ENCODE data around the gene AGAP2. TPM values are rescaled to one million over a fixed set of nuclear protein-coding genes. Genes with fewer than 3 reads are reported as not detected.
"Not testable (repeated sequence)": the region's sequence is repeated elsewhere in the genome, so short reads cannot be mapped to it uniquely, and the experiment has no call there.

AGAP2 gene
- total RNA-seq, 1 donor from 2014 or later: 0.64 TPM

GRCh38 chr12:57722716-57723629 lies 15.6 kb downstream of the AGAP2 start:
- no peak for ATAC-seq

DNA sequence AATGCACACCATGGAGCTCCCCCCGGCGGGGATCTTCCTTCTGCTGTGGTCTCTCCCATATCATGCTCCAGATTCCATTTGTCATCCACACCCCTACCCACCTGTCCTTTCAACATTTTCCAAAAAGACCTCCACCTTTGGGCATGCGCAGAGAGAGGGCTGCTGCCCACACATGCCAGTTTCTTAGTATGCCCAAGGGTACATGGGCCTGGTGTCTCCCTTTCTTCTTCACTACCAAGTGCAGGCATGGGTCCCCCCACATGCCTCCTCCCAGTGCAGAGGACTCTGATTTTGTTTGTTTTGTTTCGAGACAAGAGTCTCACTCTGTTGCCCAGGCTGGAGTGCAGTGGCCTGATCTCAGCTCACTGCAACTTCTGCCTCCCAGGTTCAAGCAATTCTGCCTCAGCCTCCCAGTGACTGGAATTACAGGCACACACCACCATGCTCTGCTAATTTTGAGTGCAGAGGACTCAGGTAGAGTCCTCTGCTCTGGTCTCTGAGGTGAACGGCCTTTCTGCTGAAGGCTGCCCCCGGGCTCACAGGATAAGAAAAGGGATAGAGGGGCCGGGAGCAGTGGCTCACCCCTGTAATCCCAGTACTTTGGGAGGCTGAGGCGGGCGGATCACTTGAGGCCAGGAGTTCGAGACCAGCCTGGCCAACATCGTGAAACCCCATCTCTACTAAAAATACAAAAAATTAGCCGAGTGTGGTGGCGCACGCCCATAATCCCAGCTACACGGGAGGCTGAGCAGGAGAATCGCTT lies 16.5 kb downstream of the AGAP2 start:
- not testable (repeated sequence) for ATAC-seq

DNA sequence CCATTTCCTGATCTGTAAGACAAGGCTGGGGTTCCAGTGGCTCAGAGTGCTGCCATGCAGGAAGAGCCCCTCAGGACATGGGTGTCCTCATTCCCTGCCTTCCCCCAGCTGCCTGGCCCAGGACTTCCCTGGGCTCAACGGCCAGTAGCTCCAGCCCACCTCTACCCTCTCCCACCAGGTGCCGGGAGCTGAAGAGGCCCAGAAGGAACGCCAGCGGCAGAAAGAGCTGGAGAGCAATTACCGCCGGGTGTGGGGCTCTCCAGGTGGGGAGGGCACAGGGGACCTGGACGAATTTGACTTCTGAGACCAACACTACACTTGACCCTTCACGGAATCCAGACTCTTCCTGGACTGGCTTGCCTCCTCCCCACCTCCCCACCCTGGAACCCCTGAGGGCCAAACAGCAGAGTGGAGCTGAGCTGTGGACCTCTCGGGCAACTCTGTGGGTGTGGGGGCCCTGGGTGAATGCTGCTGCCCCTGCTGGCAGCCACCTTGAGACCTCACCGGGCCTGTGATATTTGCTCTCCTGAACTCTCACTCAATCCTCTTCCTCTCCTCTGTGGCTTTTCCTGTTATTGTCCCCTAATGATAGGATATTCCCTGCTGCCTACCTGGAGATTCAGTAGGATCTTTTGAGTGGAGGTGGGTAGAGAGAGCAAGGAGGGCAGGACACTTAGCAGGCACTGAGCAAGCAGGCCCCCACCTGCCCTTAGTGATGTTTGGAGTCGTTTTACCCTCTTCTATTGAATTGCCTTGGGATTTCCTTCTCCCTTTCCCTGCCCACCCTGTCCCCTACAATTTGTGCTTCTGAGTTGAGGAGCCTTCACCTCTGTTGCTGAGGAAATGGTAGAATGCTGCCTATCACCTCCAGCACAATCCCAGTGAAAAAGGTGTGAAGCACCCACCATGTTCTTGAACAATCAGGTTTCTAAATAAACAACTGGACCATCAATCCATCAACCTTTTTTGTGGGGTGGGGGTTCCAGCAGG lies 17.6 kb downstream of the AGAP2 start:
- ATAC-seq: no peak

DNA sequence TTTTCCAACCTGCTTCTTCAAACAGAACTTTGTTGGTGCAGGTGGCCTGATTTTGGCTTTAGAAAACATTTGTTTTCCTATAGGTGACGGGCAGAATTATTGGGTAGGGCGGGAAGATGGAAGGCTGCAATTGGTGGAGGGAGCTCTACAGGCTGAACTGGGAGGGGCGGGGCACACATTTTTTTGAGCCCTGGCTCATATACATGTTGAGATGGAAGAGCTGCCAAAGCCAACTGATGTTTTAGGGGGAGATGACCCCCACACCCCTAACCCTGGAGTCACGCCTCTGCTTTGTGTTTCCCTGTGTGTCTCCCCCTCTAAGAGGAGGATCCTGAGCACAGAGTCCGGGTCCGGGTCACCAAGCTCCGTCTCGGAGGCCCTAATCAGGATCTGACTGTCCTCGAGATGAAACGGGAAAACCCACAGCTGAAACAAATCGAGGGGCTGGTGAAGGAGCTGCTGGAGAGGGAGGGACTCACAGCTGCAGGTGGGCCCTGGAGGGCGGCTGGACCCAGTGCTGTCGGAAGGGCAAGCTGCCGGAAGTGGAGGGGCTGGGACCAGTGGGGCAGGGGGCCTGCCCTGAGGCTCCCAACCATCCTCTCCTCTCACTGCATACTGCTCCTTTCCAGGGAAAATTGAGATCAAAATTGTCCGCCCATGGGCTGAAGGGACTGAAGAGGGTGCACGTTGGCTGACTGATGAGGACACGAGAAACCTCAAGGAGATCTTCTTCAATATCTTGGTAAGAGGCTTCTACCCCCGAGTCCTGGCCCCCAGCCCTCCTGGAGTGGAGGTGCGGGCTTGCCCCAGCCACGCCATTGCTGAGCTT lies 18.6 kb downstream of the AGAP2 start:
- no peak for ATAC-seq

DNA sequence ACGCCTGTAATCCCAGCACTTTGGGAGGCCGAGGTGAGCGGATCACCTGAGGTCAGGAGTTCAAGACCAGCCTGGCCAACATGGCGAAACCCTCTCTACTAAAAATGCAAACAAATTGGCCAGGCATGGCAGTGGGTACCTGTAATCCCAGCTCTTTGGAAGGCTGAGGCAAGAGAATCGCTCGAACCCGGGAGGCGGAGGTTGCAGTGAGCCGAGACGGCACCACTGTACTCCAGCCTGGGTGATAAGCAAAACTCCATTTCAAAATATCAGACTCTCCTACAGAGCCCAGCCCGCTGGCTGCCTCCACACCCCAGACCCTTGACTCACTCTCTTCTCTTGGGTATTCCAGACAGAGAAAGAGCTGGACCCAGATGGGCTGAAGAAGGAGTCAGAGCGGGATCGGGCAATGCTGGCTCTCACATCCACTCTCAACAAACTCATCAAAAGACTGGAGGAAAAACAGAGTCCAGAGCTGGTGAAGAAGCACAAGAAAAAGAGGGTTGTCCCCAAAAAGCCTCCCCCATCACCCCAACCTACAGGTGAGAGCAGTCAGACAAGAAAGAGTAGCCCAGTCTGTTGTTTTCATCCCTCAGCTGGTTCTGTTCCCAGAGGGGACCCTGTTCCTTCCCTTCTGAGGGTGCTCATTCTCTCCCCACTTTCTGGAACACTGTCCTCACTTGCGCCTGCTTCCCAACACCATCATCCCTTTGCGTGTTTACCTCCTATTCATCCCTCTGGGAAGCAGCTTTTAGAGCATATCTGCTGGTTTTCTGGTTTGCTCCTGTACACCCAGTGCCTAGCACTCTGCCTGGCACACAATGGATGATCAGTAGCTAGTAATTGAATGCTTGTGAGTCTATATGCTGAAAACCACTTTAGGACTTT lies 19.7 kb downstream of the AGAP2 start:
- ATAC-seq: no peak

DNA sequence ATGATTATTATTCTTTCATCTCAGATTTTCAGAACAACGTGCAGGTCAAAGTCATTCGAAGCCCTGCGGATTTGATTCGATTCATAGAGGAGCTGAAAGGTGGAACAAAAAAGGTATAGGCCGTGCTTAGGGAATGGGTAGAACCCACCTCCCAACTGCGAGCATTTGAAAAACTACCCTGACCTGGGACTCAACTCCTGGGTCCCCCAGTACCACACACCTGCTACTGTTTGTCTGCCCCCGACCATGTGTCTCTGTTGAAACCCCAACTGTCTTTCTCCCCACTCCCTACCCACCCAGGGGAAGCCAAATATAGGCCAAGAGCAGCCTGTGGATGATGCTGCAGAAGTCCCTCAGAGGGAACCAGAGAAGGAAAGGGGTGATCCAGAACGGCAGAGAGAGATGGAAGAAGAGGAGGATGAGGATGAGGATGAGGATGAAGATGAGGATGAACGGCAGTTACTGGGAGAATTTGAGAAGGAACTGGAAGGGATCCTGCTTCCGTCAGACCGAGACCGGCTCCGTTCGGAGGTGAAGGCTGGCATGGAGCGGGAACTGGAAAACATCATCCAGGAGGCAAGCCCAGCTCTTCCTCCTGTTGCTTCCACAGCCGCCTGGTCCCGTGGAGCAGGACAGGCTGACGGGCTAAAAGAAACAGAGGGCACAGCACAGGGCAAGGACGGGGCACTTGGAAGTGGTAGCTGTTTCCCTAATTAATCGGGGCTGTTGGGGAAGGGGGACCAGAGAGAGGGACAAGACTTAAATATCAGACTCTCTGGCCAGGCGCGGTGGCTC lies 20.5 kb downstream of the AGAP2 start:
- ATAC-seq: no peak

DNA sequence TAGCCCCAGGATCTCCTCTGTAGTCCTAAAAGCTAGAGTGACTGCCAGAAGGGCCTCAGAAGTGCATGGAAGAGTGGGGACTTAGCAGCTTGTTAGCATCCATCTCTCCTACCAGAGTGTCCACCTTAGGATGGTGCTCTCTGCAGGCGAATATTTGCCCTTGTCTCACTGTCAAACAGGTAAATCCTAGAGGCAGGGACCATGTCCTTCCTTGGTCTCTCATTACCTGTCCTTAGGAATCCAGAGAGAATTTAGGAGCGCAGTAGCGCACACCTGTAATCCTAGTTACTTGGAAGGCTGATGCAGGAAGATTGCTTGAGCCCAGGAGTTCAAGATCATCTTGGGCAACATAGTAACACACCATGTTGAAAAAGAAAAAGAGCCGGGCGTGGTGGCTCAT lies 21.4 kb downstream of the AGAP2 start:
- ATAC-seq: no peak

GRCh38 chr12:57716305-57716704 lies 22.2 kb downstream of the AGAP2 start:
- no peak for ATAC-seq

DNA sequence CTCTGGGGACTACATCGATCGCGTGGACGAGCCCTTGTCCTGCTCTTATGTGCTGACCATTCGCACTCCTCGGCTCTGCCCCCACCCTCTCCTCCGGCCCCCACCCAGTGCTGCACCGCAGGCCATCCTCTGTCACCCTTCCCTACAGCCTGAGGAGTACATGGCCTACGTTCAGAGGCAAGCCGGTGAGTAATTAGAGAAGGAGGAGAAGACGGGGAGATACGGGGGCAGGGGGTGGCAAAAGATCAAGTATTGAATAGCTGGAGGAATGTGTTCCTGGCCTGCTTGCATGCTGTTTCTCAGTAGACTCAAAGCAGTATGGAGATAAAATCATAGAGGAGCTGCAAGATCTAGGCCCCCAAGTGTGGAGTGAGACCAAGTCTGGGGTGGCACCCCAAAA lies 22.8 kb downstream of the AGAP2 start:
- ATAC-seq: no peak

- not testable (repeated sequence) for ATAC-seq
These were observed 23.4 kb downstream of the AGAP2 start for GRCh38 chr12:57715036-57715748.

DNA sequence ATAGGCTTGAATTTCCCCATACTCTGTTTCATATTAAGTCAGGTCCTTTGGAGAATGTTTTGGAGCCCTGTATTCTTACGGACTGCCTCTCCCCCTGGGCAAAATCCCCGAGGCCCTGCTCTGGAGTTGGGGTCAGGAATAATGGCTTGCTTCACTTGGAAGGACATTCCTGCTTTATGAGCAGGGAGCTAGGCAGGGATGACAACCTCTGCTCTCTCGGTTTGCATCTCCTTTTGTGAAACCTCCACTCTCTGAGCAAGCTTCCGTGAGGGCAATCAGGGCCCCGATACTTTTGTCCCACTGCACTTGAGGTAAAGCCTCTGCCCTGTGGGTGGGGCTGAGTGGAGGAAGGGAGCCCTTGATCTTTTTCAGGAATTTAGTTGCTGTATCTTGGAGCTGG lies 25.3 kb downstream of the AGAP2 start:
- no peak for ATAC-seq

DNA sequence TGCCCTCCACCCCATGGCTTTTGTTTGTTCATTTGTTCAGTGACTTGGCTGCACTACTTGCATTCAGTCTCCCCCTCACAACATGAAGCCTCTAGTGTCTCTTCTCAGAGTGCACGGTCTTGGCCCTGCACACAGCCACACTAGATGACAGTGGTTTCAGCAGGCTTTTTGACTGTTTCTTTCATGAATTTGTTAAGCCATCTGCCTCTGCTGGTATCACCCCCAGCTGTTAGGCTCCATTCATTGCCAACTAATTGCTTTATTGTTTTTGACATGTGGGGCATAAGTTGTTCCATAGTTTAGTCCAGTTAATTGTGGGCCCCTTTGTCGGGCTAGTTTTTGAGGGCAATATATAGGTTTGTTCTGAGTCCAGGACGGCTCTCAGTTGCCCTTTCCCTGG lies 25.8 kb downstream of the AGAP2 start:
- no peak for ATAC-seq

- ATAC-seq: no peak
These were observed 30.2 kb downstream of the AGAP2 start for GRCh38 chr12:57708296-57708695.

GRCh38 chr12:57707250-57707649 lies 31.3 kb downstream of the AGAP2 start:
- no peak for ATAC-seq

DNA sequence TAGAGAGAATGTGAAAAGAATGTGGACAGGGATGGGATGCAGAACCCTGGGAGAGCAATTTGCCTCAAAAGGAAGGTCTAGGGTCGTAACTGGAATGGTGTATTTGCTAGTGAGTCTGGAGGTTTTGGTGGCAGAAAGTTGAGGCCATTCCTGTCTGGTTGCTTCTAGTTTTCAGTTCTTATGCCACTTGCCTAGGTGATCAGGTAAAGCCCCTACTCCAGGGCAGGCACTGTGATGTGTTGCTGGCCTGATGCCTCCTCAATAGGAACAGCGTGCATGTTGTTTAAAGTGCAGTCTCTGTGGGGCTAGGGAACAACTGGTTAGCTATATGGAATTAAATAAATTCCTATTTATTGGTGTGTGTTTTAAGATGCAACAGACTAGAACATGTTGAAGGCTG lies 38.2 kb downstream of the AGAP2 start:
- ATAC-seq: no peak

DNA sequence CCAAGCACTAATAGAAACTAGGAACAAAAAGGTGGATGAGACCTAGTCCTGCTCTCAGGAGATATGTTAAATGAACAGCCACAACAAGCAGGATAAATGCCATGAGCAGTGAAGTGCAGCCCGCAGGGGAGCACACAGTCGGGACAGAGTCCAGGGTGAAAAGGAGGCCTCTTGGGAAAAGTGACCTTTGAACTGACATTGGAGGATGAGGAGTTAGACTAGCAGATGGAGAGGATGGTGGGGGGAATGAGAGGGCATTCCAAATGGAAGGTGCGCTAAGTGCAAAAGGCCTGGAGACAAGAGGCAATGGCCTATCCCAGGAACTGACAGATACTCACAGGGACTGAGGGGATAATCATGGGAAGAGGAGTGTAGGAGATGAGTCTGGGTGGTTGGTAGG lies 40.1 kb downstream of the AGAP2 start:
- ATAC-seq: no peak

DNA sequence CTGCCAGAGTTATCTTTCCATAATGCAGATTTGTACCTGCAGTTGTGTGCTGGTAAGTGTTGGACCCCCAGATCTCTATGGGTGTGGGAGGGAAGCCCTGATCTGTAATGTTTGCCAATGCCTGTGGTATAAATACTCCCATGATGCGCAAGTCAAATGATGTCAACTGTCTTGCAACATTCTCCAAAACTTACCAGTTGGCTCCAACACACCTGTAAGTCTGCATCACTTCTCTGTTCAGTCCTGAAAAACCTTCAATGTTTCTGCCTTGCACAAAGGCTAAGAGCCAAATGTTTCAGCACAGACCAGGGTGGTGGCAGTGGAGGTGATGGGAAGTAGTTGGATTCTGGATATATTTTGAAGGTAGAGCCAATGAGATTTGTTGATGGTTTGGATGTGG lies 41.5 kb downstream of the AGAP2 start:
- no peak for ATAC-seq

- no peak for ATAC-seq
These were observed 42.6 kb downstream of the AGAP2 start for GRCh38 chr12:57695770-57696432.

Measured in esophagus mucosa (tissue), 1 donor.